ENCODE results near the gene JMJD7. TPM values are rescaled to one million over a fixed set of nuclear protein-coding genes. Genes with fewer than 3 reads are reported as not detected.
A peak's percentile ranks its signal among the peaks of the same experiment; 100 is the strongest.

The JMJD7 gene
- total RNA-seq, 1 donor from 2014 or later: 13.8 TPM

DNA sequence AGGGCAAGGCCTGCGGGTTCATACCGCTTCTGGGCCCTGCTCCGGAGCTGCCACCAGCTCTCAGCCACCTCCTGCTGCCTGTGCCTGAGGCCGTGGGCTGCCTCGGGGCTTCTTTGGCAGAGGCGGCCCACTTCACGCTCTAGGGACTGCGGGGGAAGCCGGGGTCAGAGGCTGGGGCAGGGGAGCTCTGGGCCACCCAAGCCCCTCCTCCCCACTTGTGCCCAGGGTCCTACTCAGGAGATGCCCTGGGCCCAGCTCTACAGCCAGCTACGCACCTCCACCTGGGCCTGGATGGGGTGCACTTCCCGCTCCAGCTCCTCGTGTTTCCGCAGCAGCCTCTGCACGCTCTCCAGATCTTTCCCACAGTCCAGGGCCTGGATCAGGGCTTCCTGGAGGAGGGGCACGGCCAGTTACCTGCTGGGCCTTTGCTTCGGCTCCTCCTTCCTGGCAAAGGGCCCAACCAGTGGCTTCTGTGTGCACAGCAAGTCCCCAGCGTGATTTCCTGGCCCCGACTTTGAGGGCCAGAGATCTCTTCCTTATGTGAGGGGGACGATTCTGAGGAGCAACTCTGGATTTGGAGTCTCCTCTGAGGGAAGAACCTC, 34.7 kb downstream of the JMJD7 start:
- DNase-seq (ENCODE audit: low spot score): no peak
- Mint-ChIP-seq H3K4me3 (ENCODE audit: unreplicated experiment) (peak overlapping the region; percentile 21), H3K36me3 (ENCODE audit: low read depth, unreplicated experiment) (peaks cover 8% of the 10 kb centered on the region), H3K4me1 (ENCODE audit: unreplicated experiment) (no peaks in the 10 kb centered on the region), H3K27me3 (ENCODE audit: unreplicated experiment) (peaks cover 11% of the 10 kb centered on the region), H3K9me3 (ENCODE audit: unreplicated experiment) (no peaks in the 10 kb centered on the region), H3K27ac (ENCODE audit: unreplicated experiment) (peak overlapping the region; percentile 25)
- TF ChIP-seq, protein P1, sequence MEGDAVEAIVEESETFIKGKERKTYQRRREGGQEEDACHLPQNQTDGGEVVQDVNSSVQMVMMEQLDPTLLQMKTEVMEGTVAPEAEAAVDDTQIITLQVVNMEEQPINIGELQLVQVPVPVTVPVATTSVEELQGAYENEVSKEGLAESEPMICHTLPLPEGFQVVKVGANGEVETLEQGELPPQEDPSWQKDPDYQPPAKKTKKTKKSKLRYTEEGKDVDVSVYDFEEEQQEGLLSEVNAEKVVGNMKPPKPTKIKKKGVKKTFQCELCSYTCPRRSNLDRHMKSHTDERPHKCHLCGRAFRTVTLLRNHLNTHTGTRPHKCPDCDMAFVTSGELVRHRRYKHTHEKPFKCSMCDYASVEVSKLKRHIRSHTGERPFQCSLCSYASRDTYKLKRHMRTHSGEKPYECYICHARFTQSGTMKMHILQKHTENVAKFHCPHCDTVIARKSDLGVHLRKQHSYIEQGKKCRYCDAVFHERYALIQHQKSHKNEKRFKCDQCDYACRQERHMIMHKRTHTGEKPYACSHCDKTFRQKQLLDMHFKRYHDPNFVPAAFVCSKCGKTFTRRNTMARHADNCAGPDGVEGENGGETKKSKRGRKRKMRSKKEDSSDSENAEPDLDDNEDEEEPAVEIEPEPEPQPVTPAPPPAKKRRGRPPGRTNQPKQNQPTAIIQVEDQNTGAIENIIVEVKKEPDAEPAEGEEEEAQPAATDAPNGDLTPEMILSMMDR (IDR thresholded peaks at IDR 0.05; ENCODE audit: unreplicated experiment): no peak

DNA sequence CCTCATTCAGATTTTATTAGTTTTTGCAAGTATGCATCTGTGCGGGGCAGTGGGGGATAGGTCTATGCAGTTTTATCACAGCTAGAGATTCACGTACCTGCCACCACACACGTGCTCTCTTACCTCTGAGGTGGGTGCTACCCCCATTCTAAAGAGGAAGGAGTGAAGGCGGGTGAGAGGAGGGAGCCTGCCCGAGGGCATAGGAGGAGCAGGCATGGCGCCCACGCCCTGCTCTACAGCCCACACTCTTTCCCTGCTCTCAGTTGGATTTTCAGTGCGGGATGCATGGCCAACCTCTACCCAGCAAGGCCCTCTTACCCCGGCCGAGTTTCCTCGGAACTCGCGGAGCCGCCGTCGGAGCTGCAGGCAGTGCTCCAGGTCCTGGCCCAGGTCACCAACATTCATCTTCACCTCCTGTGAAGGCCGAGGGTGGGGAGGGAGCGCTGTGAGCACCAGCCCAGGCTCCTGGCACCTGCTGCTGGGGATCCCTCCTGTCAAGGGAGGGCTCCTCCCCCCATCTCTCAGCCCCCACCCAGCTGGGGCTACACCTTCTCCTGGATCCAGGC, 37.7 kb downstream of the JMJD7 start:
- Mint-ChIP-seq H3K4me3 (ENCODE audit: unreplicated experiment) (no peak overlapping the region), H3K9me3 (ENCODE audit: unreplicated experiment) (no peaks in the 10 kb centered on the region), H3K4me1 (ENCODE audit: unreplicated experiment) (no peaks in the 10 kb centered on the region), H3K36me3 (ENCODE audit: low read depth, unreplicated experiment) (peaks cover 12% of the 10 kb centered on the region), H3K27ac (ENCODE audit: unreplicated experiment) (no peak overlapping the region), H3K27me3 (ENCODE audit: unreplicated experiment) (peaks cover 6% of the 10 kb centered on the region)
- no peak for DNase-seq (ENCODE audit: low spot score)
- TF ChIP-seq, protein P1 (IDR thresholded peaks at IDR 0.05; ENCODE audit: unreplicated experiment): no peak

DNA sequence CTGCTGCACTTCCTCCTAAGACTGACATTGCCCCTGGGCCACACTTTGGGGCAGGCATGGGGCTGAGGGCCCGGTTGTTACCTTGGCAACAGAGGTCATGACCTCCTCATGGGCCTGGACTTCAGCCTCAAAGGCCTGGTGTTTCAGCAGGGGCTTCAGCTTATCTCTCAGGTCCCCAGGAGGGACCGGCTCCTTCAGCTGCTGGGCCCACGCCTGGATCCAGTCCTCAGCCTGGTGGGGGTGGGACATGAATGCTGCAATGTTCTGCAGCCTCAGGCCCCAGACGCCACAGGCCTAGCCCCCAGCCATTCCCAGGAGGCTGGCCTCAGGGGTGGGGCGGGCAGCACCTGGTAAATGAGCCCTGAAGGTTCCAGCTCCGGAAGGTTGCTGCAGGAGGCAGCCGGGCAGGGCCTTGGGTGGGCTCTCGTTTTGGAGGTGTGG, 38.4 kb downstream of the JMJD7 start:
- TF ChIP-seq, protein P1 (IDR thresholded peaks at IDR 0.05; ENCODE audit: unreplicated experiment): no peak
- Mint-ChIP-seq H3K9me3 (ENCODE audit: unreplicated experiment) (no peaks in the 10 kb centered on the region), H3K27me3 (ENCODE audit: unreplicated experiment) (peaks cover 10% of the 10 kb centered on the region), H3K4me3 (ENCODE audit: unreplicated experiment) (no peak overlapping the region), H3K27ac (ENCODE audit: unreplicated experiment) (no peak overlapping the region), H3K36me3 (ENCODE audit: low read depth, unreplicated experiment) (peaks cover 12% of the 10 kb centered on the region), H3K4me1 (ENCODE audit: unreplicated experiment) (no peaks in the 10 kb centered on the region)
- no peak for DNase-seq (ENCODE audit: low spot score)

DNA sequence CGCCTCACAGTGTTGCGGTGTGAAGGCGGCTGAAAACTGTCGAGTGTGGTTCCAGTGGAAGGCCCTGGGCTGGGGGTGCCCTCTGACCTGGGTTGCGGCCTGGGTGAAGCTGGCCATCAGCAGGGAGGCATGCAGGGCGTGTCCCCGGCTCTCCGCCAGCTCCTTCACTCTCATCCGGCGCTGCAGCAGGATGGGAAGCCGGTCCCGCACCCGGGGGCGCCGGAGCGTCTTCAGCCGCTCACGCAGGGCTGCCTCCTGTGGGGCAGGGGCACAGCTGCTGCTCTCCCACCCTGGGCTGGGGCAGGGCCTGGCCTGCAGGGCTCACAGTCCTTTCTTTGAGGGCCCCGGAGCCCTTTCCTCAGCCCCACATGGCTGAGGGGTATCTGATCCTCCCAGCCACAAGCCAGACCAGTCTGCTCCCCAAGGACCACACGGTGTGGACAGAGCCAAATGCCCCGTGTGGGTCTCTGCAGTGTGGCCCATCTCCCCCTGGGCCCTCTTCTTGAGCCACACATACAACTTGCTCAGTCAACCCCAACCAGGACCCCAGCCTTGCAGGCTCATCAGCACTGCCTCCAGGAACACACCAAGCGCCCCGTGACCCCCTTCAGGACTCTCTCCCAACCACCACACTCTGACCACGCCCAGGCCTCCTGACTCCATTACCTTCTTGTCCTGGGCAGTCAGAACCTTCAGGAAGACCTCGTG, 39.1 kb downstream of the JMJD7 start:
- no peak overlapping the region for H3K4me3 Mint-ChIP-seq (ENCODE audit: unreplicated experiment)
- no peak for DNase-seq (ENCODE audit: low spot score)
- TF ChIP-seq, protein P1 (IDR thresholded peaks at IDR 0.05; ENCODE audit: unreplicated experiment): no peak
- no peak overlapping the region for H3K27ac Mint-ChIP-seq (ENCODE audit: unreplicated experiment)
- peaks cover 9% of the 10 kb centered on the region for H3K27me3 Mint-ChIP-seq (ENCODE audit: unreplicated experiment)
- peaks cover 12% of the 10 kb centered on the region for H3K36me3 Mint-ChIP-seq (ENCODE audit: low read depth, unreplicated experiment)
- H3K4me1 Mint-ChIP-seq (ENCODE audit: unreplicated experiment): no peaks in the 10 kb centered on the region
- no peaks in the 10 kb centered on the region for H3K9me3 Mint-ChIP-seq (ENCODE audit: unreplicated experiment)

DNA sequence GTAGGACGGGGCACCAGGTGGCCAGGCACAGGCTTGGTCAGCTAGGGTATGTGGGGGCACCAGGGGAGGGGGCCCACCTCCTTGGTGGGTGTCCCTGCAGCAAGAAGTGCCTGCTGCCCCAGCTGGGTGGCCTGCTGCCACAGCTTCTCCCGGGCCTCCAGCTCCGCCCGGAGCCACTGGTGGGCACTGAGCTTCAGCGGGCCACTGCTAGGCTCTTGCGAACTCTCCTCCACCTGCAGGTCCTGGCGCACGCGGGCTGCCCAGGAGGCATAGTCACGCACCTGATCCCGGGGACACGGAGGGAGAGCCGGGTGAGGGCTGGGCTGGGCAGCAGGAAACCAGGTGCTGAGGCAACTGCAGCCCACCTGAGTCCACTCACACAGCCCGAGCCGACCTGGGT, 40.4 kb downstream of the JMJD7 start:
- H3K27me3 Mint-ChIP-seq (ENCODE audit: unreplicated experiment): peaks cover 9% of the 10 kb centered on the region
- no peak overlapping the region for H3K4me3 Mint-ChIP-seq (ENCODE audit: unreplicated experiment)
- H3K9me3 Mint-ChIP-seq (ENCODE audit: unreplicated experiment): no peaks in the 10 kb centered on the region

More for the DNA sequence above, 40.4 kb downstream of the JMJD7 start:
- TF ChIP-seq, protein P1 (IDR thresholded peaks at IDR 0.05; ENCODE audit: unreplicated experiment): no peak
- Mint-ChIP-seq H3K27ac (ENCODE audit: unreplicated experiment) (no peak overlapping the region), H3K4me1 (ENCODE audit: unreplicated experiment) (no peaks in the 10 kb centered on the region), H3K36me3 (ENCODE audit: low read depth, unreplicated experiment) (peaks cover 16% of the 10 kb centered on the region)
- no peak for DNase-seq (ENCODE audit: low spot score)

Data from endothelial cell (in vitro differentiated cells).